MM.1S (cell line): ENCODE results near the gene COL9A2.

Experiments
- CTCF ChIP-seq: fragments of 300-600 bp; sonication (generic); IDR thresholded peaks from 2 replicates; pipeline ENCODE4 v1.5.1; 2016; ENCODE audit warnings: antibody characterized with exemption, low read length, mixed read lengths
- EZH2 ChIP-seq: fragments of 300-600 bp; sonication (generic); optimal IDR thresholded peaks from 2 replicates; pipeline ENCODE3; 2017; ENCODE audit warnings: low read depth, mild to moderate bottlenecking, antibody characterized with exemption, low read length, mixed read lengths
- EZH2phosphoT487 ChIP-seq: fragments of 300-600 bp; sonication (generic); IDR thresholded peaks from 2 replicates; pipeline ENCODE4 v1.6.1; 2018; ENCODE audit warnings: antibody characterized with exemption, low read length

- TF ChIP-seq CTCF: no peak
- no peak for TF ChIP-seq EZH2
- TF ChIP-seq EZH2phosphoT487: no peak
Observed at GRCh38 chr1:40264354-40264781, 52.7 kb downstream of the COL9A2 start.
